AG04450 (cell line): Measurements from ENCODE around the gene MEGF10. TPM values are rescaled to one million over a fixed set of nuclear protein-coding genes. Genes with fewer than 3 reads are reported as not detected.
"Not testable (repeated sequence)": the region's sequence is repeated elsewhere in the genome, so short reads cannot be mapped to it uniquely, and the experiment has no call there.

Experiments used
- CTCF ChIA-PET: fragments of 300-600, 350-600 bp; formaldehyde crosslinking; extraction: SDS; loops from one replicate; lab custom pipeline; 2022; ENCODE audit warnings: antibody characterized with exemption, inconsistent platforms; lab: Charles Lee
- POLR2A ChIA-PET: fragments of 350-600 bp; formaldehyde crosslinking; extraction: SDS; loops from one replicate; lab custom pipeline; 2021; ENCODE audit warnings: antibody characterized with exemption, inconsistent platforms; lab: Yijun Ruan, JAX
- DNase-seq: peaks from one replicate; pipeline ENCODE4 v3.0.0-alpha.2; 2011; ENCODE audit warnings: low read depth, low spot score
- H3K27ac ChIP-seq: one replicate; pipeline ENCODE4 v1.5.1; 2012; ENCODE audit warnings: low read depth, low read length, control low read depth
- H3K27me3 ChIP-seq: one replicate; pipeline ENCODE4 v1.6.0; 2012; ENCODE audit warnings: low read length; ENCODE audit not compliant: control insufficient read depth, insufficient read depth
- H3K4me3 ChIP-seq: 2 replicates; pipeline ENCODE4 v1.5.1; 2011; ENCODE audit warnings: mild to moderate bottlenecking, low read depth, low read length, control low read depth
- H3K9me3 ChIP-seq: 2 replicates; pipeline ENCODE4 v1.5.1; 2012; ENCODE audit warnings: low read length; ENCODE audit not compliant: control insufficient read depth, insufficient read depth
- CTCF ChIP-seq: IDR thresholded peaks from 2 replicates; pipeline ENCODE4 v1.5.1; 2011; ENCODE audit warnings: low read depth, low read length, control low read depth, inconsistent platforms
- polyA plus RNA-seq: library from polyadenylated mRNA; depleted of rRNA; stranded (reverse); fragments of >200 nt; gene quantifications from 2 replicates; pipeline ENCODE4 v1.2.3, GENCODE V29; 2011

Gene MEGF10
- polyA plus RNA-seq, 1 experiment, result not detected

- H3K4me3 ChIP-seq, result no peak overlapping the region
- H3K9me3 ChIP-seq, result no peaks in the 10 kb centered on the region
- H3K27me3 ChIP-seq, result no peaks in the 10 kb centered on the region
- CTCF ChIA-PET, result interaction anchor here (1.0 to 1.1 kb wide), 2 partner anchors 8 to 11 kb away, joined by 3 to 4 read pairs; no protein-coding TSS in a partner anchor
- TF ChIP-seq CTCF, result no peak
- no peak for DNase-seq
- no peak overlapping the region for H3K27ac ChIP-seq
- POLR2A ChIA-PET, result no interaction called here
Observed at GRCh38 chr5:127305493-127305892, 14.9 kb downstream of the MEGF10 start.

- POLR2A ChIA-PET, result no interaction called here
- no peak for TF ChIP-seq CTCF
- DNase-seq, result no peak
- Histone ChIP-seq H3K4me3 (no peak overlapping the region), H3K27ac (no peak overlapping the region), H3K27me3 (no peaks in the 10 kb centered on the region), H3K9me3 (no peaks in the 10 kb centered on the region)
- CTCF ChIA-PET, result interaction anchor here (1.1 kb wide), 1 partner anchor 8 kb away, joined by 4 read pairs; no protein-coding TSS in a partner anchor
Observed at GRCh38 chr5:127306036-127306435, 15.4 kb downstream of the MEGF10 start.

DNA sequence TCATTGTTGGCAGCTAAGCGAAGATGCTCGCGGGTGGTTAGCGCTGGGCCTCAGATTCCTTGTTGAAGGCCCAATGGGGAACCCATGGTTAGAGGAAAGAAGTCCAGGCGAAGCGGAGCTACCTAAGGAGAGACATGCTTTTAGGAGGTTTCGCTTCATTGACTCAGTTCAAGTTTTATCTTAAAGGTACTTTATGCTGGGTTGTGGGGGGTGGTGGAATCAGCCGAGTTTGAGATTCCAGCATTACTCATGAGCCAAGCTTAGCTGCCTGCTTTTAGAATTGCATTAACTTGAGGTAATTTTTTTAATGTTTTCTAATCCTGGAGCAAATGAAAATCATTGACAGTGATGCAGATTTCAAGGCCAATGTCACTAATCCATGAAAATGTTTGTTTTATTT lies 16.1 kb downstream of the MEGF10 start:
- H3K4me3 ChIP-seq, result no peak overlapping the region
- no peak overlapping the region for H3K27ac ChIP-seq
- TF ChIP-seq CTCF, result no peak
- ChIA-PET CTCF (no interaction called here), POLR2A (no interaction called here)
- H3K9me3 ChIP-seq, result no peaks in the 10 kb centered on the region
- H3K27me3 ChIP-seq, result peaks cover 3% of the 10 kb centered on the region
- no peak for DNase-seq

- ChIA-PET CTCF (no interaction called here), POLR2A (no interaction called here)
- no peak overlapping the region for H3K4me3 ChIP-seq
- no peak overlapping the region for H3K27ac ChIP-seq
- H3K9me3 ChIP-seq, result no peaks in the 10 kb centered on the region
- no peak for DNase-seq
- peaks cover 3% of the 10 kb centered on the region for H3K27me3 ChIP-seq
- no peak for TF ChIP-seq CTCF
Observed at GRCh38 chr5:127307868-127308267, 17.3 kb downstream of the MEGF10 start.

GRCh38 chr5:127308325-127308724 lies 17.7 kb downstream of the MEGF10 start:
- H3K27me3 ChIP-seq, CTCF ChIA-PET, DNase-seq, POLR2A ChIA-PET, H3K4me3 ChIP-seq, H3K27ac ChIP-seq, H3K9me3 ChIP-seq: not testable (repeated sequence)

DNA sequence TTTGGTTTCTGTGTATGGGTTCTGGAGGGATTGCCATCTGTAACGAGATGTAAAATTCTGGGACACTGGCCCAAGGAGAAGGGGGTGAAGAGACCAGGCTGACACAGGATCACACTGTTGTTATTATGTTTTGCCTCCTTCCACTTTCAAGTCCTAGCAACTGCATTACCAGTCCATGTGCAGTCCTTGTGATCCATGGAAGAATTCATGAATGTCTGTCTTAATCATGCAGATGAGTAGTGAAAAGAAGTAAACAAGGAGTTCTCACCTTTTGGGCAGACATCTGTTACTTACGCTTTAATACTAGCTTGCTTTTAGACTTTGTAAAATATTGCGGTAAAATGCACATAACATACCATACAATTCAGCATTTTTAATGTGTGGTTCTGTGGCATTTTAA lies 18.3 kb downstream of the MEGF10 start:
- ChIA-PET CTCF (no interaction called here), POLR2A (no interaction called here)
- no peak for TF ChIP-seq CTCF
- Histone ChIP-seq H3K9me3 (no peaks in the 10 kb centered on the region), H3K27ac (no peak overlapping the region), H3K4me3 (no peak overlapping the region), H3K27me3 (peaks cover 3% of the 10 kb centered on the region)
- DNase-seq, result no peak
